Hematopoietic multipotent progenitor cell treated with erythropoietin and hydrocortisone succinate and interleukin-3 and kit ligand, for 4 days (in vitro differentiated cells): ENCODE measurements around the gene ACACB.

Experiments used
- DNase-seq: peaks from one replicate; pipeline ENCODE4 v3.0.0-alpha.2; 2015

Gene ACACB

DNA sequence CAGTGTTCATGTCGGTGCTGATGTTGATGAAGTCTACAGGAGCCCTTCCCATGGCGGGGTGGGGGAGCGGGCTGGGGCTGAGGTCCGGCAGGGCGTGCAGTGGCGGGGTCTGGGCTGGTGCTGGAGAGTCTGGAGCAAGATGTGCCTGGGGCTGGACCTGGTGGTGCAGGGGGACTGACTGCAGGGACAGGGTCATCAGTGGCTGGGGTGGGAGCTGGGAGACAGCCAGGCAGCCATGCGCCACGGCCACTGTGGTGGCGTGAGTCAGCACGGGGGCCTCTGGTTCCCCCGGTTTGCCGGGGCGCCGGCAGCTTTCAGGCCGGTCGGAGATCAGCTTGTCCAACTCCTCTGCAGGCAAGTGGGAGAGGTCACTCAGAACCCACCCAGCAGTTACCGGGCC lies 165.1 kb downstream of the ACACB start:
- DNase-seq = no peak

DNA sequence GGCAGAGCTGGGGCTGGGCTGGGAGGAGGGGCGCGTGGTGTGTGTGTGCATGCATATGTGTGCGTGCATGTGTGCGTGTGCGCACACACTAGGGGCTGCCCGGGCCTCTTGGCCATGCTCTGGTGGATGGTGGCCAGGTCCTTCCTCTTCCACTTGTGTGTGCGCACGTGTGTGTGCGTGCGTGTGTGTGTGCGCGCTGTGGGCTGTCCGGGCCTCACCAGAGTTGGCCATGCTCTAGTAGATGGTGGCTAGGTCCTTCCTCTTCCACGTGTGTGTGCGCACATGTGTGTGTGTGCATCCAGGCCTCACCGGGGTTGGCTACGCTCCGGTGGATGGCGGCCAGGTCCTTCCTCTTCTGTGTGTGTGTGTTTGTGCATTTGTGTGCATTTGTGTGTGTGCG lies 168.0 kb downstream of the ACACB start:
- no peak for DNase-seq

DNA sequence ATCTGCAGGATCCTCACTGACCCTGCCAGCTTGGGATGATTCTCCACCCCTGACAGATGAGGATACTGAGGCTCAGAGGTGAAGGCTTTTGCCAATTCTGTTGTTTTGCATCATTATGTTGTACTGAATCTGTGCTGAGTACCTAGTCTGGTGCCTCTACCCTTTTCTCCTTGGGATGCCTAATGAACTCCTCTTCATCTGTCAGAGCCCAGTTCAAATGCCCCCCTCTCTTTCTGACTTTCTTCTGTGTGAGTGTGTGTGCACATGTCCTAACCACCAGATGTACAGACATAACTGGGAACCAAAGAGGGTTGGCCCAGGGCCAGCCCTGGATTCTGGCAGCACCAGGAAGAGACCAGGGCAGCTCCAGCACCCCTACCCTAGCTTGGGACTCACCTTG lies 169.9 kb downstream of the ACACB start:
- DNase-seq = no peak

DNA sequence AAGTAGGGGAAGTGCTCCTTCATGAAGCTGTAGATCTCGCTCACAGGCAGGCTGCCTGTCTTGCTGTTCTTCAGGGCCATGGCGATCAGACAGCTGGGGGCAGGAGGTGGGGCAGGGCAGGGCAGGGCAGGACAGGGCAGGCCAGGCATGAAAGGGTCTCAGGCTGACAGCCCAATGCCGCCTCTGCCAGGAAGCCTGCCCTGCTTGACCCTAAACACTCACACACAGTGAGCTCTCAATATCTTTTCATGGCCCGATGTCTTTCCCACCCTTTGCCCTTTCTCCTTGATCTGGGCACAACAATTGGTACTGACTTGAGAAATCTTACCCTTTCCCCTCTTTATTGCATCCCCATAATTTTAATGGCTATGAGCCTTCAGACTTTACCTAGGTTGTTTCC lies 170.3 kb downstream of the ACACB start:
- no peak for DNase-seq

DNA sequence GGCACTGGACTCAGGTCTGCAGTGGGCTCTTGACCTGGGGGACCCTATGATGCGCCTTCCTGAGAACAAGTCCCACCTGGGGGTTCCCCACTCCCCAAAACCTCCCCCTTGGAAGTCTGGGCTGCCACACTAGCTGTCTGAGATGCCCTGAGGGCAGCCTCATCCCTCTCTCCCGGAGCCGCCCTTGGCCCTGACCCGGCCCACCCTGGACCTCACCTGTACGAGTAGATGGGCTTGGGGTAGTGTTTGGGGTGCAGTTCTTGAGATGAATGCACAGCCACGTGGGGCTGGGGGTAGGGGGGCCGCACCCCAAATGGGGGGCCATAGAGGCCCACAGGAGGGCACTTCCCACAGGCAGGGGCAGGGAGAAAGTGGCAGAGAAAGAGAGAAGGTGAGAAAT lies 170.8 kb downstream of the ACACB start:
- no peak for DNase-seq

DNA sequence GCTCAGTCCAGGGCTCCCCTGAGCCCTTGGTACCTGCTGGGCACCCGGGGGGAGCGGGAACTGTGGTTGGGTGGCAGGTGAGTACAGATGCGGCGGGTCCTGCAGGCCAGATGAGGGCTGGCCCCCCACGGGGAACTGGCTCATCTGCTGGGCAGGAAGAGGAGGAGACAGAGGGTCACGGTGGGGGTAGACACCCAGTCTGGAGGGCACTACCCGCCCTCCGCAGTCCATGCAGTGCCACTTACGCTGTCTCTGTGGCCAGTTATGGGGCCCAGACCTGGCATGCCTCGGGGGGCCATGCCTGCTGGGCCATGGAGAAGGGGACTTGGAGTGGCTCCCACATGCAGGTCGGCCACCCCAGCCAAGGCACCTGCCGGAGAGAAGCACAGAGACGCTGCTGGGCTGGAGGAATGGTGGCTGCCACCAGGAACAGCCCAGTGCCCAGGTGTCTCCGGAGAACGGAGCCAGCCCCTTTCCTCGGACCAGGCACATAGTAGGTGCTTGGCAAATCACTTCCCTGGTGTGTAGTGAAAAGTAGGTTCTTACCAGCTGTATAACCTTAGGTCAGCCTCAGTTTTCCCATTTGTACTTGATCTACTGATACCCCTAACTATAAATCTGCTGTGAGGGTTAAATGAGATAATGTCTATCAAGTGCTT lies 171.6 kb downstream of the ACACB start:
- no peak for DNase-seq

DNA sequence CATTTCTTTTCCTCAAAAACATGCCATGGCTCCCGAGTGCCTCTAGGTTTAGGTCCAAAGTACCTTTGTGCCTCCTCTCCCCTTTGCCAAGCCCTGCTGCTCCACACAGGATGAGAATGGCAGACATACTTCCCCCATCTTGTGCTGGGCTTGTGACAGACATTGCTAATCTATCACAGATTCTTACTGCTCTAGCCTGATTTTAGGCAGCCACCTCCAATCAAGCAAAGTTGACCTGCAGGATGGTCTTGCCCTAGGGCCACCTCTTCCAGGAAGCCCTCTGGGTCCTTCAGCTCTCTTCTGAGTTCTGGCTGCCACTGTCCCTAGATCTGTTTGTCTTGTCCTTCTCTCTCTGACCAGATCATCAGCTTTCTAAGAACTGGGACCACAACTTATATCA lies 172.2 kb downstream of the ACACB start:
- DNase-seq = no peak

DNA sequence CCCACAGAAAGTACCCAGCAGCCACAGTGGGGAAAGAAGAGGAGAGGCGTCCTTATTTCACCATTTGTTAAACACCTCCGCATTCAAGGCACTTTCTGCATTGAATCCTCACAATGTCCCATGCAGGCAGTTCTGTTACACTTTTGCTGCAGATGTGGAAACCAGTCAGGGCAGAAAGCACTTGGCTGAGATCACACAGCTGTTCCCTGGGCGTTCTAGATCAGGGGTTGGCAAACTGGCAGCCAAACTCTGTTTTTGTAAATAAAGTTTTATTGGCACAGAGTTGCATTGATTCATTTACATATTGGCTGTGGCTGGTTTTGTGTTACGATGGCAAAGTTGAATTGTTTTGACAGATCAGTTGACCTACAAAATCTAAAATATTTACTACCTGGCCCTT lies 172.6 kb downstream of the ACACB start:
- DNase-seq = no peak

DNA sequence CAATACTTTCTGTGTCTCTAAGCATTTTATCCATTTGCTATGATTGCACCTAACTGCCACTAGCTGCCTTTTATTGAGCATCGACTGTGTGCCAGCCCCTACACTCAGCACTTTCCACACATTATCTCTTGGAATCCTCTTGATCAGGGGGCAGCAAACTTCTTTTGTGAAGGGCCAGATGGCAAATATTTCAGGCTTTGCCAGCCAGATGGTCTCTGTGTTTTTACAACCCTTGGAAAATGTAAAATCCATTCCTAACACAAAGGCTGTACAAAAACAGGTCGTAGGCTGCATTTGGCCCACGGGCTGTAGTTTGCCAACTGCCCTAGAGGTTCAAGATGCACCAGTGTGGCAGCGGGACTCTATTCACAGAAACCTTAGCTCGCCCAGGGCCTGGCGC lies 173.2 kb downstream of the ACACB start:
- DNase-seq = no peak

DNA sequence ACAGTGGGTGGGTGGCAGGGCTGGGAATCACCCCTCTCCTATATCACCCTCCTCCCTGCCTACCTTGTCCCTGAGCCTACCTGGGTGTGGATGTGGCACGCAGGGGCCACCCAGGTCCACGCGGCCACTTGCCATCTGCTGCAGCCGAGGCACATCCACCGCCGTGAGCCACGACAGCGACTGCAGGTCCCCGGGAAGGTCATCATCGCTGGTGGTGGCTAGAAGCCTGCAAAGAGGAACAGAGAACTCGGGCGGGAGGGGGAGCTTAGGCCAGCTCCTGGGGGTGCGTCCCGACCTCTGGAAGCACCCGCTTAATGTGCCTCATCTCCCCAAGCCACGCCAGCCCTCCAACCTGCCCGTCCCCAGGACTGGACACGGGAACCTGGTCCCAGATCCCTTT lies 173.7 kb downstream of the ACACB start:
- DNase-seq = no peak

DNA sequence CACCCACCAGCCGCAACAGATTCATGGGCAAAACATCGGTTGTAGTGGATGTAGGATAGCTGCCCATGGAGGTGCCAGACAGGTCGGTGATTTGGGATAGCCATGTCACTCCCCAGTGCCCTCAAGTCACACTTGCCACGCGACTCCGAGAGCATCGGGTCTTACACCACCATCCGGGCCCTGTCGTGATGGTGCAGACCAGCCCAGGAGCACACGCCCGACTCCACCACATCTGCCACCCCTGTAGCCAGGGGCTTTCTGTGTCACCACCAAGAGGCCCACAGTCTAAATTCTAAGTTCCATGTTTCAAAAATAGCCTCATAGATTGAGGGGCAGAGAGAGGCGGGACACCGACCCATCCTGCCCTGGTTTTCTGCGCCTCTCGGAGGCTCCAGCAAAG lies 174.7 kb downstream of the ACACB start:
- DNase-seq = no peak

DNA sequence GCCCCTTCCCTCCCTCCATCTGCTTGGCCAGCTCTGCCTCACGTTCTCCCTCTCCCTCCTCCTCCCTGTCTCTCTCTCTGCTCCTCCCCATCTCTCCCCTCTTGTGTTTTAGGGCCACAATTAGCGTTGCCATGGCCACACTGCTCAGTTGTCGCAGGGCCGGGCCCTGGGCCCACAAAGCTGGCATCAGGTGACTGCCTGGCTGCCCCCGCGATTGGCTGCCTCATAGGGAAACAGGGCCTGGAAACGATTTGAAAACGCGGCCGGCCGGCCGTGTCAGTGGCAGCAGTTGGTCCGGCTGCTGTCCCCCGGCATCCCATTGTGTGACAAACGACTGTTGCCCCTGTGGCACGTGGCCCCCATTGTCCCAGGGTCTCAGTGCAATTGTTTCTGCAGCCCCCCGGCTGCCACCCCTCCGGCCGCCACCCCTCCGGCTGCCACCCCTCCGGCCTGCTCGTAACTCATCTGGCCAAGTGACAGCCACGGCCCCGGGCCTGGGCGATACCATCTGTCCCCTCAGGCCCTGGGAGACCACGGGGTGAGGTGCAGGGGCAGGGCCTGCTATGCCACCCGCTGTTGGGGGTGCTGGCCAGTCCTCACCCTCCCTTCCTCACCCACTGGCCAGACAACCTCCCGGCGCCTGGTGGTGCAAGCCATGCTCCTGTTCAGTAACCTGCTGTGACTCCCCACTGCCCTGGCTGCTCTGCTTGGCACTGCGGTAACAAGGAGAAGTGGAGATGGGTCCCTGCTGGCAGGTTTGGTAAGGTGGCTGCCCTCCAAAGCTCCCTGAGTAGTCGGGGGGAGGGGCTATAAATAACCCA lies 175.3 kb downstream of the ACACB start:
- peak; percentile 48 for DNase-seq

DNA sequence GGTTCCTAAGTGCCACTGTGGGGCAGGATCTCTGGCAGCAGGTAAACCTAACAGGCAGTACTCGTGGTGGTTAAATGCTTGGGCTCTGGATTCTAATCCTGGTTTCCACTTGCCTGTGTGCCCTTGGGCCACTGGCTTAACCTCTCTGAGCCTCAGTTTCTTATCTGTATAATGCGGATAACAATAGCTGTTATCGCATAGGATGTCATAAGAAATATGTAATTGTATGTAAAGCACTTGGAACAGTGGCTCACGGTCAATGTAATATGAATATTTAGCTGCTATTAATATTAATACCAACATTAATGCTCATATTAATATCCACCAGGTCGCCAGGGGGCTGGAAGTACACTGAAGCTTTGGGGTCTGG lies 175.9 kb downstream of the ACACB start:
- DNase-seq = no peak

DNA sequence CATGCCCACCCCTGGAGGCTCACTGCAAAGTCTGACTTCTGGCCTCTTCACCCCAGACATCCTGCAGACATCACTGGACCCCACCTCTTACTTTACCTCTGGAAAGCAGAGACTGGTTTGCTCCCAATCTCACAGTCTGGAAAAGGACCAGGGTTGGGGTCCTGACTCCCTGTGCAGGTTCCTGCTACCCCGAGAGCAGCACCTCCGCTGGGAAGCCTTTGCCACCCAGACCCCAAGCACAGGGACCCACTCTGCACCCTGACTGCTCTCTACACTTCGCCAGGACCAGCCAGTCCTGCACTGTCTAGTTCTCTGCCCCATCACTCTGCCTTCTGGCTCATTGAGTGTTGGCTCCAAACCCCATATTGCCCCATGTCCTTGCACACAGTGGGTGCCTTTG lies 176.7 kb downstream of the ACACB start:
- no peak for DNase-seq

DNA sequence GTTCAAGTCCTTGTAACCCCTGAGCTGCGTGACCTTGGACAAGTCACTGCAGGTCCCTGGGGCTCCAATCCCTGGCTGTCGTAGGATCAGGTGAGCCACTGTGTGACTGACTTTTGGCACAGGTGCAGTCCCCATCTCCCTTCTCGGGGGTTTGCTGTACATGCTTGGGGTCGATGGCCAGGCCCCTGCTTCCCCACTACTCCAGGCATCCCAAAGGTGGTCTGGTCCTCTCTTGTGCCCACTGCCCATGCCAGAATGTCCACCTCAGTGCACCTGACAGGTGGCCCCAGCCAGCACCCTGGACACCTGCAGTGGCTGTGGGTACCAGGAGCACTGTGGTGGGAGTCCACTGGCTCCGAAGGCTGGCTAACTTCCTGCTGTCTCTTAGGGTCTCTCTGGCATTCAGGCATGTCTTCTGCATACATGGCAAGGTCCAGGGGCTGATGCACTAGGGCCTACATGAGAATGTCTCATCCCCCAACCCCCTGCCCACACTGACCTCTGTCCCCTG lies 178.0 kb downstream of the ACACB start:
- DNase-seq = no peak

DNA sequence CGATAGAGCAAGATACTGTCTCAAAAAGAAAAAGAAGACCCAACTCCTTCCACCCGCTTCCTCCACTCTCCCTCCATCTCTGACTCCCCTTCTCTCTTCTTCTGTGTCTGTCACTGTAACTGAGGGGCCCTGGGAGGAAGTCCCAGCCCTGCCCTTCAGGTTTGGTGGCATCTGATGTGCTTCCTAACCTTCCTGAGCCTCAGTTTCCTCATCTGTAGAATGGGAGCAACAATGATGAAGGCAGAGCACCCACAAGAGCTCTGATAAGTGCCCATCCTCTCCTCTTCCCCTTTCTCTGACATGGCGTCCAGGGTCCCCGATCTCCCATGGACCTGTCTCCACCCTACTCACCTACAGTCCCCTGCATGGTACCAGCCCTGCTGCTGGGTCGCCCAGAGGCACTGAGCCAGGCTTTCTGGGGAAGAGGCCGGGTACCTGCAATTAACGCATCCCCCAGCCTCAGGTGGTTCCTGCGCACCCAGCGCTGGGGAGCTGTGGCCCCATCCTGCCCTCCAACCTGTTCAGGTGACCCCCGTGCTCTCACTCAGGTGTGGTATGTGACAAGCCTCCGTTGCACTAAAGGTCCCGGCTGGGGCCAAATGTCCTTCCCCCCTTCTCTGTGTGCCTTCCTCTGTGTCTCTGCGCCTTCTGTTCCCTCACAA lies 179.5 kb downstream of the ACACB start:
- DNase-seq = no peak

DNA sequence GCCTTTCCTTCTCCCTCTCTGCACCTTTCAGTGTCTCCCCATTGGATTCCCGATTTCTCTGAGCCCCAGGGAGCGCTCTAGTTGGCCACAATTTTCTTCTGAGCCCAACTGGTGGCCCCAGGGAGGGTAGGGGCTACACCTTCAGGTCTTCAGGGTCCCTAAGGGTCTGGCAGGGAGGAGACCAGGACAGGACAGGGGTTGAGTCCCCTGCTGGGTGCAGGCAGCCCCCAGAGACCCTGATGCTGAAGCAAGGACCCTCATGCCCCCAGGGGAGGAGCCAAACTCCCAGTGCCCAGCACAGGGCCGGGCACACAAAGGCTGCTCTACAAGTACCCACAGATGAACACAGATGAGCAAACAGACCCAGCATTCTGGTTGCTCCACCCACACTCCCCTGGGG lies 180.0 kb downstream of the ACACB start:
- no peak for DNase-seq

DNA sequence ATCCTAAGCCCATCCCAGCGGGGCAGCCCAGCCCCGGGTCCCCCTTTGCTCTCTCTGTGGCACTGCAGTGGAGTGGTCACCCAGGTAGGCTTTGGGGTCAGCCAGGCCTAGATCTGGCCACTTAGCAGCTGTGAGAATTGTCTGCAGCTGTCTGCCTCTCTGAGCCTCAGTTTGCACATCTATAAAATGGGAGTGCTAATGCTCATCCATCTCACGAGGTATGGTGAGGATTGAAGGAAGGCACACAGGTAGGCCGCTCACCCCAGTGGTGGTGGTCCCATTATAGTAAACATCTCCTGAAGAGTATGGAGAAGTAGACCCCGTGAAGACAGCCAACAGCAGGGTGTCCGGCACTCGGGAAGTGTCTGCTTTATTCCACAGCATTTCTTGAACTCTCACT lies 183.5 kb downstream of the ACACB start:
- DNase-seq = no peak

DNA sequence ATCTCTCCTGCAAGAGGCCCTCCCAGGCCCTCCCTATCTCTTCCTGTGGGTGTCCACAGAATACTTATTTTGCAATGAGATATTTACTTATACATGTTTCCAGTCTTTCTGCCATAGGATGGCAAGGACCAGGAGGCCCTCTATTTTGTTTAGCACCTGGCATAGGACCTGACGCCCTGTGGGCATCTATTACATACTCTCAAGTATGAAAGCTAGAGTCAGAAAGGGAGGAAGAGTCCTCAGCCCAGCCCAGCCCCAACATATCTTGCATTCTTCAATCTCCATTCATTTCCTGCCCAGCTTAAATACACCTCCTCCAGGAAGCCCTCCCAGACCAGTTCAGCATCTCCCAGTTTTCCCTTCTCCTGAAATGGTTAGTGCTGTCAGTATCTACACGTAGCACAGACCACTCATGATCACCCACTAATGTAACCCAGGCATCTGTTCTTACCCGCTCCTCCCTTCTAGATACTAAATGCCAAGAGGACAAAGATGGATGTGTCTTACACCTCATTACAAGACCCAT lies 185.3 kb downstream of the ACACB start:
- DNase-seq = no peak

DNA sequence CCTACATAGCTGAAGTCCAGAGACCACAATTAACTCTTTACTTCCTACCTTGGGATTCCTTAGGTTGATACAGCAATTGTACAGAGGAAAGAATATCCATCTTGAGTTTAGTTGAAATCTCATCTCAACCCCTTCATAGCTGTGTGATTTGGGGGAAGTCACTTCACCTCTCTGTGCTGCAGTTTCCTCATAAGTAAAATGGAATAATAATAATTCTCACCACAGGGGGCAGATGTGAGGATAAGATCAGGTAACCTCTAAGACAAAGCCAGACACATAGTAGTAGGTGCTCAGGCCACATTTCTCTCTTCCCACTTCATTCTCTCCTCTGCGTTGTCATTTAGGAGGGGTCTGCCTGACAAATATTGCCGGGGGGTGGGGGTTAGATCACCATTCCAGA lies 186.0 kb downstream of the ACACB start:
- DNase-seq = peak; percentile 48

DNA sequence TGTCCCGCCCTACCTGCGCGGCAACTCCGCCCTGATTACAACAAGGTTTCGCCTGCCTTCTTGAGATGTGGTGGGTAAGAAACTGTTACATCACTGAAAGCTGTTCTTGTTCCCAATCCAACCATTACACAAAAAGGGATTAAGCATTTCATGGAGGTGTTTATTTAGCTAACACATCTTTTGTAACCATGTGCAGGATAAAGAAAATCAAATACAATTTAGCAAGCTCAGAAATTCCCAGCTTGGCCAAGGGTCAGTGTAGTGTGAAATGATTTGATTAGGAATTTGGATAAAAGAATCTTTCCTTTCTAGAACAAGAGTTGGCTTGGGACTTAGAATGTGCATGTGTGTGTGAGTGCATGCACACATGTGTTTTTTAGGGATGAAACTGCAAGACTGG lies 186.4 kb downstream of the ACACB start:
- no peak for DNase-seq

DNA sequence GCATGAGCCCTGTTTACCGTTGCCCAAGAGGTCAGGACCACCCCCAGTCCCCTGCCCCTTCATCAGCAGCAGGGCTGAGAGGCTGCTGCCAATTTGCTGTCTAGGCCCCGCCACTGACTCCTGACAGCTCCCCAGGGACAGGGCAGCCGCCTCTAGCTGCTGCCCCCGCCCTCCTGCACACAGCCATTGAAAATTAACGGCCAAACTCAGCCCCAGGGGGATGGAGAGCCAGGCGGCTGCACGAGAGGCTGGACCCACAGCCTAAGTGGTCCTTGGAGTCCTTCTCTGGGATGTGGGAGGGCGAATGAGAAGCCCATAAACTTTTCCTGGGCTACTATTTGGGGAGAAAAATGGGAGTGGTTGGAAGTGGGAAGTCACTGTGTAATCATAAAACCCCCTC lies 188.1 kb downstream of the ACACB start:
- DNase-seq = no peak

DNA sequence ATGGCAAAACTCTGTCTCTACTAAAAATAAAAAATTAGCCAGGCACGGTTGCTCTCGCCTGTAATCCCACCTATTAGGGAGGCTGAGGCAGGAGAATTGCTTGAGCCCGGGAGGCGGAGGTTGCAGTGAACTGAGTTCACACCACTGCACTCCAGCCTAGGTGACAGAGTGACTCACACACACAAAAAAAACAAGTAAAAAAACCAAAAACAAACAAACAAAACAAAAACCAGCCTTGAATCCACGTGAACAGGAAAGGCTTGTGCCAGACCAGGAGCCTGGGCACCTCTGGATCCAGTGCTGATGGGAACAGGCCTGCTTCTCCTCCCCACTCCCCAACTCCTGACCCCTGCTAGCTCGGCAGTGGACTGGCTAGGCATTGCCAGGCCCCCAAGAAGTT lies 189.2 kb downstream of the ACACB start:
- DNase-seq = no peak

DNA sequence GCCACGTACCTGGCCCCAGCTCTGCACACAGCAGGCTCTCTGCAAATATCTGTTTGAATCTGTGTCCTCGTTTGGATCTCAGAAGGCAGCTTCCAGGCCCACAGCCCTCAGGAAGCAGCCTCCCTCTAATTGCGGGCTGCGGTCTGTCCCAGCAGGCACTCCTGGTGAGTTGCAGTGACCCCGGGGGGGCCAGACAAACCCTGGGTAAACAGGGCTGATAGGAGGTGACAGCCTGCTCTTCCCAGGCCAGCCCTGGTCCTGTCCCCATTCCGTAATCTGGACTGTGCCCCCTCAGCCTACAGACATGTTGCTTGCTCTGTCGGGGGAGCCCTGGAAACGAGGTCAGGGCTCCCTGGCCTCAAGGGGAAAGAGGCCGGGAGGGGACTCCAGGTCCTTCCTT lies 190.7 kb downstream of the ACACB start:
- DNase-seq = no peak
